ENCODE data around the gene SLC20A1. TPM values are rescaled to one million over a fixed set of nuclear protein-coding genes. Genes with fewer than 3 reads are reported as not detected.
A peak's percentile ranks its signal among the peaks of the same experiment; 100 is the strongest.

SLC20A1 gene
- total RNA-seq, 1 experiment from 2014 or later, result 123 TPM

GRCh38 chr2:112640467-112640799 lies 5.3 kb upstream of the SLC20A1 start:
- Histone ChIP-seq H3T11ph (ENCODE audit: low read length) (no peak overlapping the region), H2BK5ac (ENCODE audit: insufficient read length, low read length) (no peak overlapping the region), H3K23me2 (ENCODE audit: insufficient read length, low read depth, low read length, poor library complexity, severe bottlenecking) (peaks cover 5% of the 10 kb centered on the region), H3K4me2 (ENCODE audit: insufficient read depth, insufficient read length, low read length) (no peak overlapping the region), H4K20me1 (ENCODE audit: control insufficient read depth, insufficient read depth, insufficient read length) (no peaks in the 10 kb centered on the region), H3K56ac (ENCODE audit: insufficient read length, low read depth, low read length) (no peak overlapping the region), H3K79me2 (ENCODE audit: insufficient read depth, low read length) (no peaks in the 10 kb centered on the region), H3K4me1 (ENCODE audit: insufficient read depth, low read length) (0 out of 2 replicates have a peak, but pooled peaks cover 3% of the 10 kb centered on the region), H3K14ac (ENCODE audit: insufficient read depth, low read length) (no peak overlapping the region), H2AK5ac (ENCODE audit: insufficient read length, low read length) (no peak overlapping the region), H2BK20ac (ENCODE audit: low read depth, low read length, poor library complexity, severe bottlenecking) (no peak overlapping the region), H2BK15ac (ENCODE audit: low read depth, low read length) (no peak overlapping the region), H4K91ac (ENCODE audit: insufficient read length, low read depth, low read length) (no peak overlapping the region), H3K4ac (ENCODE audit: low read depth, low read length) (no peak overlapping the region), H3K9me3 (ENCODE audit: control insufficient read depth, low read depth, low read length) (no peaks in the 10 kb centered on the region), H2BK120ac (ENCODE audit: low read depth, low read length, poor library complexity, severe bottlenecking) (no peak overlapping the region), H3K27ac (ENCODE audit: insufficient read length, low read depth, low read length) (no peak overlapping the region), H4K8ac (replicated peaks; ENCODE audit: insufficient read length, low read depth, low read length) (no peak overlapping the region), H2BK12ac (ENCODE audit: insufficient read length, low read depth, low read length) (no peak overlapping the region), H3K27me3 (ENCODE audit: insufficient read depth, low read length) (no peaks in the 10 kb centered on the region), H4K5ac (ENCODE audit: insufficient read length, low read depth, low read length) (no peak overlapping the region), H3K9ac (ENCODE audit: extremely low read depth, insufficient read length, low read length) (no peak overlapping the region), H3K79me1 (ENCODE audit: insufficient read depth, low read depth, low read length, poor library complexity, severe bottlenecking) (no peaks in the 10 kb centered on the region), H3K18ac (ENCODE audit: insufficient read length, low read depth, low read length) (no peak overlapping the region), H2AFZ (ENCODE audit: low read length) (no peak overlapping the region), H3K23ac (ENCODE audit: insufficient read length, low read depth, low read length) (no peak overlapping the region)
- 0 out of 7 replicates have a peak overlapping the region, but pooled peaks of 1 of the 3 experiments have one; percentile 3 for H3K27ac Mint-ChIP-seq
- no peak overlapping the region for H3K4me3 Mint-ChIP-seq
- TF ChIP-seq CTCF (conservative IDR thresholded peaks at IDR 0.05), result no peak
- peaks cover 18 to 27% of the 10 kb centered on the region in 2 experiments for H3K4me1 Mint-ChIP-seq
- no peaks in the 10 kb centered on the region for H3K9me3 Mint-ChIP-seq
- no peaks in the 10 kb centered on the region; a peak in 1 of 7 replicates for H3K36me3 Mint-ChIP-seq (ENCODE audit: insufficient read depth in 1 of 3, low read depth in 3 of 3)
- H3K27me3 Mint-ChIP-seq (ENCODE audit: low read depth), result peaks cover 14% of the 10 kb centered on the region
- WGBS (ENCODE audit: extremely low coverage, insufficient read length, low lambda C conversion rate), result no CpG with 5 or more reads among the region's 2 CpGs
- DNase-seq, result no peak

Measured in H9 (cell line).